ENCODE data around the gene PCGF1.

The PCGF1 gene

DNA sequence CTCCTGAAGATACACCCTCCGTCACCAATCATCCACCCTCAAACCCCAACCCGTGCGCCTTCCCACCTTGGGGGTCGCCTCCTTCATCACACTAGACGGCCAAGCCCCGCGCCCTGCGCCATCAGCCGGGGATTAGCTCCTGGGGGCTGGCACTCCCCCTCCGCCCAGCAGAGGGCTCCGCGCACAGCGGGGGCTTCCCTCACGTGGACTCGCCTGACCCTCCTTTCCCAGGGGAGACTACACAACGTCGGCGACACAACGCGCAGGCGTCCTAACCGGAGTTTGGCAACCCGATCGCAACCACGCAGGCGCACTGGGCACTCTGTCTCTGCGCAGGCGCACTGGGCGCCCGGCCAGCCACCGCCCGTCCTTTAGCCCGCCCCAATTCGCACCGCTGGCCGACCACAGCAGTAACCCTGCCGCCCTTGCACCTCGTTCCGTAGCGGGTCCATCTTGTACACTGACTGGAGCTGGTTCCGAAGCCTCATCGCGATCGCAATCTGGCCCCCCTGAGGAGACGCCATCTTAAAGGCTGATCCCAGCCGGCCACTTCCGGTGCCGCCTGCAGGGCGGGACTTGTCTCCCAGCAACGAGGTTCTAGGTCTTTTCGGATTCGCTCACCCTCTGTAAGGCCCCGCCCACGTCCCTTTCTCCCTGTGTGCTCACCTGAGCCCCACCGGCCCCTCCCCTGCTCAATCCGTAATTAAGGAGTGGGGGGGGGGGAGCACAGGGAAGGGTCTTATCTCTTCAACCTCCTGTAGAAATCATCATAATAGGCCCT, at the start of gene PCGF1:
TSS of gene PCGF1 (minus strand) at position 551 of the 781 bp plus-strand sequence. CDS start at position 524, 27 bp downstream.
- peak; percentile 97 for DNase-seq (ENCODE audit: low read depth)

DNA sequence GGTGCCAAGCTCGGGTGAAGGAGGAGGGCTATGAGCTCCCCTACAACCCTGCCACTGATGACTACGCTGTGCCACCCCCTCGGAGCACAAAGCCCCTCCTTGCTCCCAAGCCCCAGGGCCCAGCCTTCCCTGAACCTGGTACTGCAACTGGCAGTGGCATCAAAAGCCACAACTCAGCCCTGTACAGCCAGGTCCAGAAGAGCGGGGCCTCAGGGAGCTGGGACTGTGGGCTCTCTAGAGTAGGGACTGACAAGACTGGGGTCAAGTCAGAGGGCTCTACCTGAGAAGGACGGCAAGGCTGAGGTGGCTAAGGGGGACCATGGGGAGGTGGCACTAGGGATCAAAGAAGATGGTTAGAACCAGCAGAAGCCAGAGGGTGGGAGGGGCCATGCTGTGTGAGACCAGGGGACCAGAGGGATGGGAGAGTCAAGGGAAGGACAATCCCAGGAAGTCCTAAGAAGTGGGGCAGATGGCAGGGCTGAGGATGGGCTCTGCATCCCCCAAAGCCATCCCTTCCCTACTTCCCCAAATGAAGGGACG, 49.4 kb upstream of the PCGF1 start:
- no peak for DNase-seq (ENCODE audit: low read depth)

DNA sequence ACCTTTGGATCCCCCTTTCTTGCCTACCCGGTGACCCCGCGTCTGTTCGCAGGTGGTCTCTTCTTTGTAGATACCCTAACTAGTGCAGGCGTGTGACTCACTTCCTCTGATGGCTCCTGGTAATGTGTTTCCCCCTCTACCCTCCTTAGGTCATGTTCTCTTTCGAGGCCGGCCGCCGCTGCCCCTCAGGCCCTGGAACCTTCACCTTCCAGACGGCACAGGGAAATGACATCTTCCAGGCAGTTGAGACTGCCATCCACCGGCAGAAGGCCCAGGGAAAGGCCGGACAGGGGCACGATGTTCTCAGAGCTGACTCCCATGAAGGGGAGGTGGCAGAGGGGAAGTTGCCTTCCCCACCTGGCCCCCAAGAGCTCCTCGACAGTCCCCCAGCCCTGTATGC, 48.7 kb upstream of the PCGF1 start:
- DNase-seq (ENCODE audit: low read depth): no peak

DNA sequence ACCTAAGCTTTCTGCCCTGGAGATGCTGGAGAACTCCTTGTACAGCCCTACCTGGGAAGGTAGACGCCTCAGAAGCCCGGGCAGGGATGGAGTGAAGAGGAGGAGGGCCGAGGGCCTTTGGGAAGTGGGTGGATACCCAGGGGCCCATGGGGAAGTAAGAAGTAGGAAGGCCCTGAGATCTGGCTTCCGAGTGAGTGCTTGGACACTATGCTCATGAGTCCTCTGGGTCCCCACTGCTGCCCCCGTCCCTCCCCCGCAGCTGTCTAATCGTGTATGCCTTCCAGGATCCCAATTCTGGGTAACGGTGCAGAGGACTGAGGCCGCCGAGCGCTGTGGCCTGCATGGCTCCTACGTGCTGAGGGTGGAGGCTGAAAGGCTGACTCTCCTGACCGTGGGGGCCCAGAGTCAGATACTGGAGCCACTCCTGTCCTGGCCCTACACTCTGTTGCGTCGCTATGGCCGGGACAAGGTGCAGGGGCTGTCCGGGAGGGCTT, 48.2 kb upstream of the PCGF1 start:
- DNase-seq (ENCODE audit: low read depth): no peak

DNA sequence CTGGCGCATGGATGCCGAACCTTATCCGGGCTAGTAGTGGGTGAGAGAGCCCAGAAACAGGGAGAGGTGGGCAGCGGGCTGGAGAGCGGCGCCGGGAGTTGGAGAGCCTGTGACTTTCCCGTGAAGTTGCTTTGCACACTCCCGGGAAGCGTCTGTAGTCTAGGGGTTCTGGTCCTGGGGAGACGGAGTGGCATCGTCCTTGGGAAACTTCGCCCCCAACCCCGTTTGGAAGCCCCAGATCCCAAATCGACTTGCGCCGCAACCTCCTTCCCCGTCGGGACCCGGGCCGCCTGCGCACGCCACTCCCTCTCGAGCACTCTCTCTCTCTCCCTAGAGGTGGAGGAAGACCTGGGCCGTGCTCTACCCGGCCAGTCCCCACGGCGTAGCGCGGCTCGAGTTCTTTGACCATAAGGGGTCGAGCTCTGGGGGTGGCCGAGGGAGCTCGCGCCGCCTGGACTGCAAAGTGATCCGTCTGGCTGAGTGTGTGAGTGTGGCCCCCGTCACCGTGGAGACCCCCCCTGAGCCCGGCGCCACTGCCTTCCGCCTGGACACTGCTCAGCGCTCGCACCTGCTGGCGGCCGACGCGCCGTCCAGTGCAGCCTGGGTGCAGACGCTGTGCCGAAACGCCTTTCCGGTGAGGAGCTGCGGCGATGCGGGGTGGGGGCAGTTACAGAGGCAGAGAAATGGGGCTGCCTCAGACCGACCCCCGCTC, 47.5 kb upstream of the PCGF1 start:
- DNase-seq (ENCODE audit: low read depth): no peak

DNA sequence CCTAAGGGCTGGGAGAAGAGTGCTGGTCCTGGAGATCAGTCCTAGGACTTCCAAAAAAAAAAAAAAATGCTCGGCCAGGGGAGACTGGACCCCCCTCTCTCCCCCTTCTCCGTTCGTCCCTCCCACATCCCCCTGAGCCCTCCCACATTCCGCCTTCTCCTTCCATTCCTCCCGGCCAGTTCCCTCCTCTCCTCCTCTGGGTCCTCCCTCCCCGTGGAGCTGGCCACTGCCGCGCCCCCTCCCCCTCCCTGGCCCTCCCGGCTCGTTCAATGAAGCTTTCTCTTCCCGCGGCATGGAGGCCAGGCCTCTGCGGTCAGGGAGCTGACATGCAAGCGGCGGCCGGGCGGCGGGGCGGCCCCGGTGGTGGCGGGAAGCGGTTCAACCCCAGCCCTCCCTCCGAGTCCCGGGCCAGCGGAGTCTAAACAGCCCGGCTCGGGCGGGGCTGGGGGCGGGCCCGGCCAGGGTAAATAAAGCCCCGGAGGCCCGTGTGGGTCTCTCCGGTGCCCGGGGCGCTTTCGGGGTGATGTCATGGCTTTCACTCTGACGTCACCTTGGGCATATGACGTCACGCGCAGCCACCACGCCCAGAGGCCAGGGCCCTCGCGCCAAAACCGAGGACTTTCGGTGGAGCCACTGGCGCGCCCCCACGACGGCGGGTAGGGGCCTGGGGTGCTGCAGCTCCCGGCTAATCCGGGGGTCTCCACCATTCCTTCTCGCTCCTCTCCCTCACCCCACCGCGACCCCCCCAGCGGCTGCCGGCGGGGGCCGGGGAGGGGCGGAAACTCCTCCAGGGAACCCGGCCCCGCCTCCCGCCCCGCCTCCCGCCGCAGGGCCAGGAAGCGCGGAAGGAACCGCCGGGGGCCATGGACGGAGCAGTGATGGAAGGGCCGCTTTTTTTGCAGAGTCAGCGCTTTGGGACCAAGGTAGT, 46.7 kb upstream of the PCGF1 start, which contains the start of the genes DOK1 and LOXL3:
TSS of gene DOK1 (plus strand) at position 829 of the 928 bp plus-strand sequence. CDS start at position 864, 35 bp downstream.
TSS of gene LOXL3 (minus strand) at position 51 of the 928 bp plus-strand sequence. CDS start 1,308 bp downstream, outside the sequence.
- peak; percentile 74 for DNase-seq (ENCODE audit: low read depth)

DNA sequence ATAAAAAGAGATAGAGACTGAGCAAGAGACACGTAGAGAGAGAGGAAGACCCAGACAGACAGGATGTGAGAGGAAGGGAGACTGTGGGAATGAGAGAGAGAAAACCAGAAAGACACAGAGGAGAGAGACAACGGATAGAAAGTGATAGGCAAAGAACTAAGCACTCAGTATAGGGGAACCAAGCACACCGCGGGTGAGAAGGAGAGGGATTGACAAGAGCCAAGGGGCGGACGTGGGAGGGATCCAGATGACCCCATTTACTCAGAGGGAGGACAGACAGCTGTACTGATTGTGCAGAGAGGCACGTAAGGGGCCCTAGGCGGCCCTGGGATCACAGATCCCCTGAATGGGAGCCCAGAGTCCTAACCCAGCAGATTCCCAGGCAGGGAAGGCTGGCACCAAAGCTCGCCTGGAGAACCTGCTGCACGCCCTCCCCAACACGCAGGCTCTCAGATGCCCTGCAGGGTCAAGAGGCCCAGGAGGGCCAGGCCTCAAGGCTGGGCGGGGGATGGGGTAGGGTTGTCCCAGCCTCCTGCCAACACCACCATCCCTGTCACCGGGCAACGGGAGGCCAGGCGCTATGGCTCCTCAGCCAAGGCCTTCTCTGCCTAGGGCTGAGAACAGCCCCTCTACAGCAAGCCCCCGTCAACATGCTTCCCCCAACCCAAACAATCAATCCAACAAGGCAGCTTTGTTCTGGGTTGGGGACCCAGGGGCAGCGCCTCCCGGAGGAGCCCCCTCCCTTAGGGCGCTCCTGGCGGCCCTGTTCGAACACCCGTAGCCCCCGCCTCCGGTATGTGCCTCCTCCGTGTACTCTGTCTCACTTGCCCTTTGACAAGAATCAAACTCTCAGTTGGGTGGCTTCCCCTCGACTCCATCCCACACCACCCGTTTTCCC, 45.7 kb upstream of the PCGF1 start:
- DNase-seq (ENCODE audit: low read depth): no peak

DNA sequence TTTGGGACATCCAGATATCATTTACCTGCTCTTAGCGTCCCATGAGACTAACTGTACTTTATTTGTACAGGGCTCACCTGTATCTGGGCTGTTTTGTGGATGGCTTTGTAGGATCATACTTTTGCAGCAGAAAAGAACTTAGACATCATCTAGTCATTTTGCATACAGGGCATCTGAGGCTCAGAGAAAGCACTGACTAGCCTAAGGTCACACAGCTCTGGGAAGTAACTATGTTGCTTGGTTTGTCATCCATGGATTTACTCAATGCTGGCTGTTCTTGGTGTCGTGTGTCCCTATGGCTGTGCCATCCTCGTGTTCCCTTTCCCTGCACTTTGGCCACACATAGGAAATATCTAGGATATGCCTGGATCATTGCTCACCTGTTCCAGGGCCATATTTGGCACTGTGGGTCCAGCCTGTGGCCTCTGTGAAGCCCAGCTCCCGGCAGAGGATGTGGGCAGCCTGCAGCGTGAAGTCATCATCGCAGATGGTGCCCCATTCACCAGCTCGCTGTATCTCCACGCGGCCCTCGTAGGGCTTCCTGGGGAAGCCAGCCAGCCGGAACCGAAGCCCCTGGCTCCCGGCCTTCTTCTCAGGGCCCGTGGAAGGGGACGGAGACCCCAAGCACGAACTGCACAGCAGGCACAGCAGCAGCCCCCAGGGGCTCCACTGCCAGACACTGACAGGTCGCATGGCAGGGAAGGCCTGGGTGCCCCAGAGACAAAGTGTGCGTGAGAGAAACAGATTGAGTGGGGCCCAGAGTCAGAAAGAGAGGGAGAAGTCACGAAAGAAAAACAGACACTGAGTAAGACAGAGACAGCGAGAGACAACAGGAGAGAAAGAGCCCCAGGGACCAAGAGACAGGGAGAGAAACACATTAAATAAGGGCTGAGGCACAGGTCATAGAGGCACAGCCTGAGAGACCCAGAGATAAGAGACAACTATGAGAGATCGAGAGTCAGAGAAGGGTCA, 44.7 kb upstream of the PCGF1 start:
- DNase-seq (ENCODE audit: low read depth): no peak

DNA sequence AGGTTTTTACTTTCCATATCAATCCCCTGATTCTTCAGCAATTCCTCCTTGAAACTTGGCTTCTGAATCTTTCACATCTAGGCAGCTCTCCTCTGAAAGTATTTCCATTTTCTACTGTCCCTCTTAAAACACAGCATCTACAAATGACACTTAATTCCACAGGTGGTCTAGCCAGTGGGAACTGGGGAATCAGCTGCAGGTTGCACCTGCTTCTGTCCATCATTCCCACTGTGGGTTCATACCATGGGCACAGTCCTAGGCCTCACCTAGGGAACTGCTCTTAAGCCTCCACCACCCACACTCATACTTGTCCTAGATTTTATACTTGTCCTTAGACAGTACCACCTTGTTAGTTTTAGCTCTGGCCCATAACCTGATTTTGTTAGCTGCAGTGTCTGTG, 44.0 kb upstream of the PCGF1 start:
- DNase-seq (ENCODE audit: low read depth): no peak

DNA sequence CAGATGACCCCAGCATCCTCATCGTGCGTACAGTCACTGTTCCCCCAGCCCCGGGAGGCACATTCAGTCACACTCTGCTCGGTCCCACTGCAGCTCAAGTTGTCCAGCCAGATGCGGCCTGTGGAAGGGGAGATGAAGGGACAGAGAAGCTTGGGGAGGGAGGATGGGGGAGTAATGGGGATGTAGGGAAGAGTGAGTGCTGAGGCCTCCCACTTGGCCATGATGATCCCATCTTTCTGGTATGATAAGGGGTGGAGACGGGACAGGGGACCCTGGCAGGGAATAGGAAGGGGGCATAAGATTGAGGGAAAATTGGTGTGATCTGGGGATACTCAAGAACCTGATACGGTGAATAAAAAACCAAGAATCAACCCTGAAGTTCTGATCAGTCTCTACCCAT, 42.7 kb upstream of the PCGF1 start:
- no peak for DNase-seq (ENCODE audit: low read depth)

DNA sequence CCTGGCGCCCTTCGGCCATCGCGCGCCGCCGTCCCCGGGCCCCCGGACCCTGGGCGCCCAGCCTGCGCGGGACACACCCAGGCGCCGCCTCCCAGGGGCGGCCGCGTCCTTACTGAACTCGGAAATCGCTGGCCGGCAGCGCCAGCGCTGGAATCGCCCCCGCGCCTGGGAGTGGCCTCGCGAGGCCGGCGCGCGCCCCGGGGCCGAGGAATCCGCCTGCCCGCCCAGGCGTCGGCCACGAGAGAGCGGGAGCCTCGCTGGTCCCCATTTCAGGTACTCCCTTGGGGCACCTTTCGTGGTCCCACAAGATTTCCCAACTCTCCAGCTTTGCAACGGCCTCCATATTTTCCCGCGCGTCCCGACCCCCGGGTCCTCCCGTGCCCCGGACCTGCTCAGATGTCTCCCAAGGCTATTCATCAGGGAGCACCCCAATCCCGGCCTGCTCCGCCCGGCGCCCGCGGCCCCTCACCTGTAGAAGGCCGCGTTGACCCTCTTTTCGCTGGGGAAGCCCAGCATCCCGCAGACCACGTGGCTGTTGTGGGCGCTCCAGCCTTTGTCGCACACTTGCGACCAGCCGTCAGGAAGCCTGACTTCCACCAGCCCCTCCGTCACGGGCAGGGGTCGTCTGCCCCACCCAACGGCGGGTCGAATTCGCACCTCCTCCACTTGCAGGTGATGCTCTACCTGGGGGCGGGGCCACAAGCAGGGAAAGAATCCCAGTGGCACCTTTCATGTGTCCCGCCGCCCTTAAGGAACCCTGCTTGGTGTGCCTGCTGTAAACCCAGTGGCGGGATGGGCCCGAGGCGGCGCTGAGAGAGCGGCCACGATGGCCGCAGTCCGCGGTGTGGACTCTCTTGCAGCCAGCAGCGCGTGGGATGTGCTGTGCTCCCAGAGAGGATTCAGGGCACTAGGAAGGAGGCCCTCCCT, 41.7 kb upstream of the PCGF1 start:
- no peak for DNase-seq (ENCODE audit: low read depth)

DNA sequence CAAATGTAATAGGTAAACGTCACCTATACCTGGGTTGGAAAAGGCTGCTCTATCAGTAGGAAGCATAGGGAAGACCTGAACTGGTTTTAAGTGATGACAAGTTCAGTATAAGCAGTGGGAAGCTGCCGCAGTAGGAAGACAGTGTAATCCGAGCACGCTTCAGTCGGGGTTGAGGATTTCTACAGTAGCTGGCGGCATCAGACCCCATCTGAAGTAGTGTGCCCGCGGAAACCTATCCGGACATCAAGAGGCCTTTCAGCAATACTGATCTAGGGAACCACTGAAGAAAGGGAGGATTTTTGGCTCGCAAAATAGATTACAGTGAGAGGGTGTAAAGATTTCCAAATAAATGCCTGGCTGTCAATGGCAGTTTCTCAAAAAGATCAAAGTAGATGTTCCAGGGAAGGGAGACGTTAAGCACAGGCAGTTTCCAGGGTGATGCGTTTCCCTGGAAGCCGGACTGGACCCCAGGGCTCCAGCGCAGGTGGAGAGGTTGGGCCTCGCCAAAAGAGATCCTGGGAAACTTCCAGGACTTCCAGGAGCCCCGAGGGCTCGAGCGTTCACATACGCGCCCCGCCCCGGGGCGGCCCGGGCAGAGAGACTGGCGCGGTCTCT, 40.9 kb upstream of the PCGF1 start:
- DNase-seq (ENCODE audit: low read depth): no peak

DNA sequence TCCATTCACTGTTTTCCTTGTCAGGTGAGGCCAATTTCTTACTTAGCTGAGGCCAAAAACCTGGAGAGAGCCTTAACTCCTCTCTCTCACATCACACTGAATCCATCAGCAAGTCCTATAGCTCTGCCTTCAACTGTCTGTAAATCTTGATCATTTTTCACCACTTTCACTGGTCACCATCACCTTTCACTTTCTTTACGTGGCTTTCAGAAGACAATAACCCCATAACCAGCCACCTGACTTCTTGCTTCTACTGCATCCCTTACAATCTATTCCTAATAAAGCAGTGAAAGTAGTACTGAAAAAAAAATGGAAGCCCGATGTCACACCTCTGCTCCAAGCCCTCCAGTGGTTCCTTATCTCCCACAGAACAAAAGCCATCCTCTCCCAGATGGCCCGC, 38.5 kb upstream of the PCGF1 start:
- no peak for DNase-seq (ENCODE audit: low read depth)

DNA sequence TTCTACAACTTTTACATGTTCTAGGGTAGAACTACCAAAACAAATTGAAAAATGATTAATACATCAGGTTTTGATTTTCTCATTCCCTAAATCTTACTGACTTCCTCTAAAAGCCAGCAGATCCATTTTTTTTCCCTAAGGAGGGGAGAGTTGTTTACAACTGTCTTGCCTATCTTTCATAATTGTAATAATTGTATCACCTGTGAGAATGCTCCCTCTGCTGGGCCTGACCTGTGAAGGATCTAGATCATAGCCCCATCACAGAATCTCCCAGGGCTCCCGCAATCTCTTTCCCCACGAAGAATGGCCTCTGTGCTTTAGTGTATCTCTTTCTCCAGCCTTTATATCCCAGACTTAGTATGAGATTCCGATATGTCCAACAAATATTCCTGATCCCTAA, 37.1 kb upstream of the PCGF1 start:
- DNase-seq (ENCODE audit: low read depth): no peak

DNA sequence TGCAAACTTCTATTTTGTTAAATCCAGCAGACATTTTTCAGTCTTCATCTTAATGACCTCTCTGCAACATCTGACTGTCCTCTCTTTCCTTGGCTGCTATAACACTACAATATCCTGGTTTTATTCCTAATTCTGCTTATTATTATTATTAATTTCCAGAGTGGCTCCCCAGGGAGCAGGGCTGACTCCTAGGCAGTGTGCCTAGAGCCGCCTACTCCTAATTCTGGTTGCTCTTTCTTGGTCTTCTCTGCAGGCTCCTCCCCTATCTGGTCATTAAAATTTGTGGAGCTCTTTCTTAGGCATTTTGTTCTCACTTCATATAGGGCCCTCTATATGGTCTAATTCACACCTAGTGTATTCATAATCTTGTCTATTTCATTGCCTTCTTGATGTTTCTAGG, 35.5 kb upstream of the PCGF1 start:
- no peak for DNase-seq (ENCODE audit: low read depth)

DNA sequence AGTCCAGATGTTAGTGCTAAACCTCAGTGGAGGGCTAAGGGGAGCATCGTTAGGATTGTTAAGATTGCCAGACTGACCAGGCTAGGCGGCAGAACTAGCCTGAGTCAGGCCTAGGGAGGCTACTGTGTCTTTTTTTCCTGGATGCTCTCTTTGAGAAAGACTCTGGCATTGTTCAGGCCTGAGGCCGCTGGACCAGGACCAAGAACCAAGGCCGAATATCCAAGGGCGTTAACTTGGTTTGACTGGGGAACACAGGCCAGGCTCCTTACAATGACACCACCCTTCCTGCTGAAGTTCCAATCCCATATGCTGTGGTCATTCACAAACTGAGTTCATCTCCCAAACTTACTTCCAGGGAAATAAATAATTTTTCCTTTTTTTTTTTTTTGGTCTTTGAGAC, 32.8 kb upstream of the PCGF1 start:
- no peak for DNase-seq (ENCODE audit: low read depth)

DNA sequence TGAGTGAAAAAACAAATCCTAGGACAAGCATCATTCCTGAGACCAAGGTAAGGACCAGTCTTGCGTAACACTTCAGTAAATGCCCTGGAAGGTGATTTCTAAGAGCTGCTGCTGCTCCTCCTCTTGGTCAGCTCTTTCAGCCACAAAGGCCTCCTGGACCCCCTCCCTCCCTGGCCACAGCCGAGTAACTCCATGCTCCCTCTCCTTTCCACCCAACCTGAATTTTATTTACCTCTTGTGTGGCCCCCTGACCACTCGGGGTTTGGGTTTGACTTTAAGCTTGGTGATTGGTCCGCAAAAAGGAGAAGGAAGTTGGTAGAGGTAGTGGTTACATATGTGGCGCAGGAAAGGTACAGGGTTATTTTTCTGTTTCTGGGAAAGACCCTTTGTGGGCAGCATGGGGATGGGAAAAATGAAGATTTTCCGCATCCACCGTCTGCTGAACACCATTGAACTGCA, 31.4 kb upstream of the PCGF1 start:
- DNase-seq (ENCODE audit: low read depth): no peak

DNA sequence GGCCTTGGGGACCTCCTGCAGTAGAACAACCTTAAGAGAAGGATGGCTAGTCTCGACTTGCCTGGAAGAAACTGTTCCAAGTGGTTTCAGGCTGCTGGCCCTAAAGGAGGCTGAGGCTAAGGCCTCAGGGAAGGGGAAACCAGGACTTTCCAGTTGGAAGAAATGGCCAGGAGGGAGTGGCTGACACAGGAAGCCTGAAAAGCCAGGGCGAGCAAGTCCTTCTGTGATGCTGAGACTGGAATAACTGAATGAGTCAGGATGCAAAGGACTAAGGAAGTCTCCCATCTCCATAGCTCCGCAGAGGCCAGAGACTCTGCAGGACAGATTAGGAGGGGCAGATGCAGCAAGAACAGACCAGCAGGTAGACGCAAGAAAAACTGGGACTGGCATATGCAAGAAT, 29.6 kb upstream of the PCGF1 start:
- no peak for DNase-seq (ENCODE audit: low read depth)

Measured in stimulated activated CD8-positive, alpha-beta memory T cell treated with anti-CD3 and anti-CD28 coated beads, Interleukin-12 subunit alpha, Interleukin-12 subunit beta, amount 100 ng/mL, for 4 hours (primary cell).